GM23338 (cell line): ENCODE results near the gene GGA2. TPM values are rescaled to one million over a fixed set of nuclear protein-coding genes. Genes with fewer than 3 reads are reported as not detected.
"Not testable (repeated sequence)": the region's sequence is repeated elsewhere in the genome, so short reads cannot be mapped to it uniquely, and the experiment has no call there.

Experiments
- ATAC-seq: fragments of 200-7000 bp; cut with Tn5 transposase; 3 replicates; pipeline ENCODE4 v1.9.1; 2020
- DNase-seq: peaks from one replicate; pipeline ENCODE4 v3.0.0-alpha.2; 2015; ENCODE audit warnings: low spot score
- H2AFZ ChIP-seq: fragments of 200-600 bp; sonication (generic); 2 replicates; pipeline ENCODE4 v1.8.0; 2016; ENCODE audit warnings: antibody characterized with exemption, mild to moderate bottlenecking, moderate library complexity
- H3F3A ChIP-seq: fragments of 200-600 bp; sonication (generic); replicated peaks from 2 replicates; pipeline ENCODE4 v1.8.0; 2017; ENCODE audit warnings: antibody characterized with exemption, mixed run types, low read depth
- H3K27ac ChIP-seq: fragments of 200-600 bp; sonication (generic); 2 replicates; pipeline ENCODE4 v1.6.1; 2016; ENCODE audit warnings: low read depth
- H3K27me3 ChIP-seq: fragments of 200-600 bp; sonication (generic); 2 replicates; pipeline ENCODE4 v1.8.0; 2016; ENCODE audit warnings: mild to moderate bottlenecking, mixed run types, moderate library complexity; ENCODE audit not compliant: insufficient read depth
- H3K36me3 ChIP-seq: fragments of 200-600 bp; sonication (generic); 2 replicates; pipeline ENCODE4 v1.8.0; 2016; ENCODE audit warnings: mild to moderate bottlenecking; ENCODE audit not compliant: insufficient read depth
- H3K4me1 ChIP-seq: fragments of 200-600 bp; sonication (generic); 2 replicates; pipeline ENCODE4 v1.8.0; 2016; ENCODE audit warnings: mild to moderate bottlenecking, moderate library complexity; ENCODE audit not compliant: insufficient read depth
- H3K4me2 ChIP-seq: fragments of 200-600 bp; sonication (generic); 2 replicates; pipeline ENCODE4 v1.7.1; 2017; ENCODE audit warnings: mixed run types
- H3K4me3 ChIP-seq: fragments of 200-600 bp; sonication (generic); 2 replicates; pipeline ENCODE4 v1.6.1; 2016; ENCODE audit warnings: mixed run types
- H3K79me2 ChIP-seq: fragments of 200-600 bp; sonication (generic); replicated peaks from 2 replicates; pipeline ENCODE4 v1.8.0; 2017; ENCODE audit warnings: mild to moderate bottlenecking; ENCODE audit not compliant: insufficient read depth
- H3K9me2 ChIP-seq: fragments of 200-600 bp; sonication (generic); 2 replicates; pipeline ENCODE4 v1.8.0; 2017; ENCODE audit not compliant: insufficient read depth
- H4K20me1 ChIP-seq: fragments of 200-600 bp; sonication (generic); replicated peaks from 2 replicates; pipeline ENCODE4 v1.8.0; 2017; ENCODE audit warnings: mild to moderate bottlenecking; ENCODE audit not compliant: insufficient read depth
- H3K27ac Mint-ChIP-seq: 2 replicates; pipeline ENCODE4 v1.8.0; 2020; ENCODE audit warnings: inconsistent platforms, mild to moderate bottlenecking, moderate library complexity, mixed read lengths
- H3K27me3 Mint-ChIP-seq: 3 replicates; pipeline ENCODE4 v1.8.0; 2022; ENCODE audit warnings: low read depth, mild to moderate bottlenecking, moderate library complexity, mixed read lengths, inconsistent platforms; ENCODE audit not compliant: insufficient read depth, poor library complexity
- H3K36me3 Mint-ChIP-seq: 3 replicates; pipeline ENCODE4 v1.8.0; 2021; ENCODE audit warnings: low read depth, mild to moderate bottlenecking, inconsistent platforms, moderate library complexity, mixed read lengths
- H3K4me1 Mint-ChIP-seq: 3 replicates; pipeline ENCODE4 v1.8.0; 2020; ENCODE audit warnings: mild to moderate bottlenecking, inconsistent platforms, mixed read lengths
- H3K4me3 Mint-ChIP-seq: 3 replicates; pipeline ENCODE4 v1.8.0; 2021; ENCODE audit warnings: moderate library complexity, mild to moderate bottlenecking, inconsistent platforms, mixed read lengths
- H3K9me3 Mint-ChIP-seq: 3 replicates; pipeline ENCODE4 v1.8.0; 2020; ENCODE audit warnings: moderate library complexity, mild to moderate bottlenecking, inconsistent platforms, mixed read lengths
- CREB1 ChIP-seq: fragments of 250-450 bp; sonication (Bioruptor Pico); IDR thresholded peaks from 2 replicates; pipeline ENCODE4 v1.5.0; 2020; ENCODE audit warnings: low read depth, mild to moderate bottlenecking, moderate library complexity
- EZH2 ChIP-seq: fragments of 200-600 bp; sonication (generic); IDR thresholded peaks from one replicate; pipeline ENCODE4 v1.8.0; 2017; ENCODE audit warnings: antibody characterized with exemption, mild to moderate bottlenecking, low read depth; ENCODE audit not compliant: unreplicated experiment
- JUNB ChIP-seq: IDR thresholded peaks from one replicate; pipeline ENCODE4 v1.6.1; 2016; ENCODE audit warnings: antibody characterized with exemption; ENCODE audit not compliant: unreplicated experiment
- POLR2AphosphoS5 ChIP-seq: IDR thresholded peaks from 2 replicates; pipeline ENCODE4 v1.6.1; 2016; ENCODE audit warnings: antibody characterized with exemption, low read depth
- STAT1 ChIP-seq: IDR thresholded peaks from one replicate; pipeline ENCODE4 v1.6.1; 2016; ENCODE audit warnings: antibody characterized with exemption; ENCODE audit not compliant: unreplicated experiment
- ZNF114 ChIP-seq: fragments of 250-450 bp; sonication (Bioruptor Pico); IDR thresholded peaks from 2 replicates; pipeline ENCODE4 v1.5.0; 2020; ENCODE audit warnings: mild to moderate bottlenecking, moderate library complexity
- ZNF331 ChIP-seq: fragments of 250-450 bp; sonication (Bioruptor Pico); IDR thresholded peaks from 2 replicates; pipeline ENCODE4 v1.5.0; 2020; ENCODE audit warnings: low read depth, mild to moderate bottlenecking, moderate library complexity
- polyA plus RNA-seq: library from polyadenylated mRNA; unstranded; fragments of >200 nt; fragmentation: Nextera tagmentation; extraction: Ambion mirVana; gene quantifications from 2 replicates; pipeline ENCODE4 v1.2.1, GENCODE V29; 2016
- total RNA-seq: library from RNA; depleted of rRNA; stranded (reverse); fragments of >200 nt; shearing (Covaris generic); gene quantifications from 2 replicates; pipeline ENCODE4 v1.2.3, GENCODE V29; 2014
- TF ChIP-seq, protein P1 (sequence below): IDR thresholded peaks from one replicate; pipeline ENCODE4 v1.6.1; 2018; ENCODE audit warnings: antibody characterized with exemption; ENCODE audit not compliant: unreplicated experiment
- TF ChIP-seq, protein P2 (sequence below): IDR thresholded peaks from 2 replicates; pipeline ENCODE4 v1.6.1; 2016; ENCODE audit warnings: antibody characterized with exemption
- TF ChIP-seq, protein P3 (sequence below): fragments of 250-450 bp; sonication (Bioruptor Pico); IDR thresholded peaks from 2 replicates; pipeline ENCODE4 v1.5.0; 2020; ENCODE audit warnings: mild to moderate bottlenecking, moderate library complexity

Gene GGA2
- total and polyA plus RNA-seq, 2 experiments from 2014 or later, result 40.3 to 76.6 TPM

DNA sequence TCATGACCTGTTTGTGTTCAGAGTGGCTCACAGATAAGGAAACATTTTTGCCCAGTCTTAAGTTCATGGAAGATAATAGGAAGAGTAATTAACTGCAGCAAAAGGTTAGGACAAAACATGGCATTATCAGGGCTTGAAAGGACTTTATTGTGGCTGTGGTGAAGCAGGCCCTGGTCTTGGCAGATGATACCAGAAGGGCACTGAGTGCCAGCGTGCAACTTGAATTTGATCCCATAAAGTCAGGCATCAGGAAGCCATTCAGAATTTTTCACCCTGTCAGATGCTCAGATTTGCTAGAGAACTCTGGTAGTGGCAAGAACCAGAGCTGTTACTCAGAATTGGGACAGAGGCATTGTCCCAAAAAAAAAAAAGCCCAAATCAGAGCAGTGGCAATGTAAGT is 46.1 kb downstream of the GGA2 start (continued):
- TF ChIP-seq, protein P1, sequence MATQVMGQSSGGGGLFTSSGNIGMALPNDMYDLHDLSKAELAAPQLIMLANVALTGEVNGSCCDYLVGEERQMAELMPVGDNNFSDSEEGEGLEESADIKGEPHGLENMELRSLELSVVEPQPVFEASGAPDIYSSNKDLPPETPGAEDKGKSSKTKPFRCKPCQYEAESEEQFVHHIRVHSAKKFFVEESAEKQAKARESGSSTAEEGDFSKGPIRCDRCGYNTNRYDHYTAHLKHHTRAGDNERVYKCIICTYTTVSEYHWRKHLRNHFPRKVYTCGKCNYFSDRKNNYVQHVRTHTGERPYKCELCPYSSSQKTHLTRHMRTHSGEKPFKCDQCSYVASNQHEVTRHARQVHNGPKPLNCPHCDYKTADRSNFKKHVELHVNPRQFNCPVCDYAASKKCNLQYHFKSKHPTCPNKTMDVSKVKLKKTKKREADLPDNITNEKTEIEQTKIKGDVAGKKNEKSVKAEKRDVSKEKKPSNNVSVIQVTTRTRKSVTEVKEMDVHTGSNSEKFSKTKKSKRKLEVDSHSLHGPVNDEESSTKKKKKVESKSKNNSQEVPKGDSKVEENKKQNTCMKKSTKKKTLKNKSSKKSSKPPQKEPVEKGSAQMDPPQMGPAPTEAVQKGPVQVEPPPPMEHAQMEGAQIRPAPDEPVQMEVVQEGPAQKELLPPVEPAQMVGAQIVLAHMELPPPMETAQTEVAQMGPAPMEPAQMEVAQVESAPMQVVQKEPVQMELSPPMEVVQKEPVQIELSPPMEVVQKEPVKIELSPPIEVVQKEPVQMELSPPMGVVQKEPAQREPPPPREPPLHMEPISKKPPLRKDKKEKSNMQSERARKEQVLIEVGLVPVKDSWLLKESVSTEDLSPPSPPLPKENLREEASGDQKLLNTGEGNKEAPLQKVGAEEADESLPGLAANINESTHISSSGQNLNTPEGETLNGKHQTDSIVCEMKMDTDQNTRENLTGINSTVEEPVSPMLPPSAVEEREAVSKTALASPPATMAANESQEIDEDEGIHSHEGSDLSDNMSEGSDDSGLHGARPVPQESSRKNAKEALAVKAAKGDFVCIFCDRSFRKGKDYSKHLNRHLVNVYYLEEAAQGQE, result no peak
- no peak for TF ChIP-seq ZNF331
- TF ChIP-seq, protein P2, sequence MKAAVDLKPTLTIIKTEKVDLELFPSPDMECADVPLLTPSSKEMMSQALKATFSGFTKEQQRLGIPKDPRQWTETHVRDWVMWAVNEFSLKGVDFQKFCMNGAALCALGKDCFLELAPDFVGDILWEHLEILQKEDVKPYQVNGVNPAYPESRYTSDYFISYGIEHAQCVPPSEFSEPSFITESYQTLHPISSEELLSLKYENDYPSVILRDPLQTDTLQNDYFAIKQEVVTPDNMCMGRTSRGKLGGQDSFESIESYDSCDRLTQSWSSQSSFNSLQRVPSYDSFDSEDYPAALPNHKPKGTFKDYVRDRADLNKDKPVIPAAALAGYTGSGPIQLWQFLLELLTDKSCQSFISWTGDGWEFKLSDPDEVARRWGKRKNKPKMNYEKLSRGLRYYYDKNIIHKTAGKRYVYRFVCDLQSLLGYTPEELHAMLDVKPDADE, result no peak
- no peak for TF ChIP-seq STAT1
- TF ChIP-seq ZNF114, result no peak
- no peak for TF ChIP-seq CREB1 (CRISPR knock-in tag)
- no peak for TF ChIP-seq POLR2AphosphoS5
- no peak for TF ChIP-seq EZH2
- TF ChIP-seq JUNB, result no peak

DNA sequence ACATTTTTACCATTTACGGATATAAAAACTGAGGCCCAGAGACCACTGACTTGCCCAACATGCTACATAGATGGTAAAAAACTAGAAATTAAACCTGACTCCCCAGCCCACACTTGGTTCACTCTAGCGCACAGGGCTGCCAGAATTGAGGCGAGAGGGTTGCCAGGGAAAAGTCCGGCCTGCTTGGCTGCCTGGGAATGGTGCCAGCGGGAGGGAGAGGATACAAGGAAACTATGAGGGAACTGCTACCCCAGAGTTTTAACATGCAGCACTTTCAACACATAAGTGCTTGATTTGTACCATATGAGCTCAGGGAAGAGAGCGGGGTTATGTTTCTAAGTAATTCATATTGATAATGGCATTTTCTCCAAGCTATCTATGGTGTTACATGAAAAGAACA is 47.3 kb downstream of the GGA2 start:
- H3K4me2 ChIP-seq, H3K27ac Mint-ChIP-seq, H3K79me2 ChIP-seq, H3K27me3 ChIP-seq, H3K9me3 Mint-ChIP-seq, H2AFZ ChIP-seq, H3K27ac ChIP-seq, H3F3A ChIP-seq, H3K9me2 ChIP-seq, H3K4me3 ChIP-seq, H3K4me1 Mint-ChIP-seq, ATAC-seq, DNase-seq, H4K20me1 ChIP-seq, H3K27me3 Mint-ChIP-seq, H3K4me3 Mint-ChIP-seq, H3K4me1 ChIP-seq: not testable (repeated sequence)
- peaks cover 26% of the 10 kb centered on the region for H3K36me3 ChIP-seq
- H3K36me3 Mint-ChIP-seq, result peaks cover 24% of the 10 kb centered on the region

DNA sequence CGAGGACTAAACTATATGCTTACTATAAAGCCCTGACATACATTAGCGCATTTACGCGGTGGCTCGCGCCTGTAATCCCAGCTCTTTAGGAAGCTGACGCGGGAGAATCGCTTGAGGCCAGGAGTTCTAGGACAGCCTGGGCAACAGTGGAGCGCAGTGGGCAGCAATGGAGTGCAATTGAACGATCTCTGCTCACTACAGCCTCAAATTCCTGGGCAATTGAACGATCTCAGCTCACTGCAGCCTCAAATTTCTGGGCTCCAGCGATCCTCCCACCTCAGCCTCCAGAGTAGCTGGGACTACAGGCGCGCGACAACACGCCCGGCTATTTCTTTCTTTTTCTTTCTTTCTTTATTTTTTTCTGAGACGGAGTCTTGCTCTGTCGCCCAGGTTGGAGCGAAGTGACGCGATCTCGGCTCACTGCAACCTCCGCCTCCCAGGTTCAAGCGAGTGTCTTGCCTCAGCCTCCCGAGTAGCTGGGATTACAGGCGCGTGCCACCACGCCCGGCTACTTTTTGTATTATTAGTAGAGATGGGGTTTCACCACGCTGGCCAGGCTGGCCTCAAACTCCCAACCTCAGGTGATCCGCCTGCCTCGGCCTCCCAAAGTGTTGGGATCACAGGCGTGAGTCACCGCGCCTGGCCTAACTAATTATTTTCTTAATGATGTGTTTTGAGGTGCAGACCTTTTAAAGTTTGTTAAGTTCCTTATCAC is 56.8 kb downstream of the GGA2 start:
- H3K4me3 ChIP-seq, result peak overlapping the region; percentile 89
- peaks cover 7% of the 10 kb centered on the region for H3K4me1 ChIP-seq
- H3K27ac ChIP-seq, result no peak overlapping the region; the same call in 1 of the 2 replicates
- peaks cover 21% of the 10 kb centered on the region for H3K79me2 ChIP-seq
- H3K27me3 Mint-ChIP-seq, result peaks cover 17% of the 10 kb centered on the region
- no peaks in the 10 kb centered on the region for H3K27me3 ChIP-seq
- H3K36me3 Mint-ChIP-seq, result peaks cover 6% of the 10 kb centered on the region; the same call in 1 of the 3 replicates
- peaks cover 7% of the 10 kb centered on the region; the same call in 2 of the 3 replicates for H3K4me1 Mint-ChIP-seq
- peak overlapping the region; percentile 81 for H3K4me3 Mint-ChIP-seq
- ATAC-seq (peak; percentile 22), DNase-seq (no peak)
- peaks cover 7% of the 10 kb centered on the region; the same call in 1 of the 2 replicates for H4K20me1 ChIP-seq
- H3K4me2 ChIP-seq, result peak overlapping the region; percentile 93
- H3K9me3 Mint-ChIP-seq, result no peaks in the 10 kb centered on the region
- H3F3A ChIP-seq, result no peaks in the 10 kb centered on the region
- no peaks in the 10 kb centered on the region for H3K9me2 ChIP-seq
- no peak overlapping the region for H3K27ac Mint-ChIP-seq
- H3K36me3 ChIP-seq, result no peaks in the 10 kb centered on the region
- H2AFZ ChIP-seq, result peak overlapping the region; percentile 91; the same call in 1 of the 2 replicates
- TF ChIP-seq, protein P3, sequence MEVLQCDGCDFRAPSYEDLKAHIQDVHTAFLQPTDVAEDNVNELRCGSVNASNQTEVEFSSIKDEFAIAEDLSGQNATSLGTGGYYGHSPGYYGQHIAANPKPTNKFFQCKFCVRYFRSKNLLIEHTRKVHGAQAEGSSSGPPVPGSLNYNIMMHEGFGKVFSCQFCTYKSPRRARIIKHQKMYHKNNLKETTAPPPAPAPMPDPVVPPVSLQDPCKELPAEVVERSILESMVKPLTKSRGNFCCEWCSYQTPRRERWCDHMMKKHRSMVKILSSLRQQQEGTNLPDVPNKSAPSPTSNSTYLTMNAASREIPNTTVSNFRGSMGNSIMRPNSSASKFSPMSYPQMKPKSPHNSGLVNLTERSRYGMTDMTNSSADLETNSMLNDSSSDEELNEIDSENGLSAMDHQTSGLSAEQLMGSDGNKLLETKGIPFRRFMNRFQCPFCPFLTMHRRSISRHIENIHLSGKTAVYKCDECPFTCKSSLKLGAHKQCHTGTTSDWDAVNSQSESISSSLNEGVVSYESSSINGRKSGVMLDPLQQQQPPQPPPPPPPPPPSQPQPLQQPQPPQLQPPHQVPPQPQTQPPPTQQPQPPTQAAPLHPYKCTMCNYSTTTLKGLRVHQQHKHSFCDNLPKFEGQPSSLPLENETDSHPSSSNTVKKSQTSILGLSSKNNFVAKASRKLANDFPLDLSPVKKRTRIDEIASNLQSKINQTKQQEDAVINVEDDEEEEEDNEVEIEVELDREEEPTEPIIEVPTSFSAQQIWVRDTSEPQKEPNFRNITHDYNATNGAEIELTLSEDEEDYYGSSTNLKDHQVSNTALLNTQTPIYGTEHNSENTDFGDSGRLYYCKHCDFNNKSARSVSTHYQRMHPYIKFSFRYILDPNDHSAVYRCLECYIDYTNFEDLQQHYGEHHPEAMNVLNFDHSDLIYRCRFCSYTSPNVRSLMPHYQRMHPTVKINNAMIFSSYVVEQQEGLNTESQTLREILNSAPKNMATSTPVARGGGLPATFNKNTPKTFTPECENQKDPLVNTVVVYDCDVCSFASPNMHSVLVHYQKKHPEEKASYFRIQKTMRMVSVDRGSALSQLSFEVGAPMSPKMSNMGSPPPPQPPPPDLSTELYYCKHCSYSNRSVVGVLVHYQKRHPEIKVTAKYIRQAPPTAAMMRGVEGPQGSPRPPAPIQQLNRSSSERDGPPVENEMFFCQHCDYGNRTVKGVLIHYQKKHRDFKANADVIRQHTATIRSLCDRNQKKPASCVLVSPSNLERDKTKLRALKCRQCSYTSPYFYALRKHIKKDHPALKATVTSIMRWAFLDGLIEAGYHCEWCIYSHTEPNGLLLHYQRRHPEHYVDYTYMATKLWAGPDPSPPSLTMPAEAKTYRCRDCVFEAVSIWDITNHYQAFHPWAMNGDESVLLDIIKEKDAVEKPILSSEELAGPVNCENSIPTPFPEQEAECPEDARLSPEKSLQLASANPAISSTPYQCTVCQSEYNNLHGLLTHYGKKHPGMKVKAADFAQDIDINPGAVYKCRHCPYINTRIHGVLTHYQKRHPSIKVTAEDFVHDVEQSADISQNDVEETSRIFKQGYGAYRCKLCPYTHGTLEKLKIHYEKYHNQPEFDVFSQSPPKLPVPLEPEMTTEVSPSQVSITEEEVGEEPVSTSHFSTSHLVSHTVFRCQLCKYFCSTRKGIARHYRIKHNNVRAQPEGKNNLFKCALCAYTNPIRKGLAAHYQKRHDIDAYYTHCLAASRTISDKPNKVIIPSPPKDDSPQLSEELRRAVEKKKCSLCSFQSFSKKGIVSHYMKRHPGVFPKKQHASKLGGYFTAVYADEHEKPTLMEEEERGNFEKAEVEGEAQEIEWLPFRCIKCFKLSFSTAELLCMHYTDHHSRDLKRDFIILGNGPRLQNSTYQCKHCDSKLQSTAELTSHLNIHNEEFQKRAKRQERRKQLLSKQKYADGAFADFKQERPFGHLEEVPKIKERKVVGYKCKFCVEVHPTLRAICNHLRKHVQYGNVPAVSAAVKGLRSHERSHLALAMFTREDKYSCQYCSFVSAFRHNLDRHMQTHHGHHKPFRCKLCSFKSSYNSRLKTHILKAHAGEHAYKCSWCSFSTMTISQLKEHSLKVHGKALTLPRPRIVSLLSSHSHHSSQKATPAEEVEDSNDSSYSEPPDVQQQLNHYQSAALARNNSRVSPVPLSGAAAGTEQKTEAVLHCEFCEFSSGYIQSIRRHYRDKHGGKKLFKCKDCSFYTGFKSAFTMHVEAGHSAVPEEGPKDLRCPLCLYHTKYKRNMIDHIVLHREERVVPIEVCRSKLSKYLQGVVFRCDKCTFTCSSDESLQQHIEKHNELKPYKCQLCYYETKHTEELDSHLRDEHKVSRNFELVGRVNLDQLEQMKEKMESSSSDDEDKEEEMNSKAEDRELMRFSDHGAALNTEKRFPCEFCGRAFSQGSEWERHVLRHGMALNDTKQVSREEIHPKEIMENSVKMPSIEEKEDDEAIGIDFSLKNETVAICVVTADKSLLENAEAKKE (CRISPR knock-in tag), result no peak
- TF ChIP-seq CREB1 (CRISPR knock-in tag), result no peak
